Smooth muscle cell (in vitro differentiated cells): Measurements from ENCODE around the gene UHRF1. TPM values are rescaled to one million over a fixed set of nuclear protein-coding genes. Genes with fewer than 3 reads are reported as not detected.

Source experiments
- DNase-seq: peaks from one replicate; lab custom pipeline; 2025; ENCODE audit not compliant: unreplicated experiment; lab: John Stamatoyannopoulos, UW
- H2AFZ ChIP-seq: fragments of 200-600 bp; sonication (generic); 2 replicates; pipeline ENCODE4 v1.6.0; 2016; ENCODE audit warnings: antibody characterized with exemption, low read depth, mild to moderate bottlenecking
- H3F3A ChIP-seq: fragments of 200-600 bp; sonication (generic); 2 replicates; pipeline ENCODE4 v1.6.0; 2017; ENCODE audit warnings: antibody characterized with exemption, low read depth
- H3K27ac ChIP-seq: fragments of 200-600 bp; sonication (generic); 2 replicates; pipeline ENCODE4 v1.5.1; 2016; ENCODE audit warnings: low read depth, mild to moderate bottlenecking
- H3K27me3 ChIP-seq: fragments of 200-600 bp; sonication (generic); 2 replicates; pipeline ENCODE4 v1.6.1; 2016; ENCODE audit warnings: low read depth, mild to moderate bottlenecking
- H3K36me3 ChIP-seq: fragments of 200-600 bp; sonication (generic); 2 replicates; pipeline ENCODE4 v1.5.1; 2016; ENCODE audit warnings: low read depth
- H3K4me1 ChIP-seq: fragments of 200-600 bp; sonication (generic); 2 replicates; pipeline ENCODE4 v1.5.1; 2016; ENCODE audit warnings: low read depth
- H3K4me2 ChIP-seq: fragments of 200-600 bp; sonication (generic); 2 replicates; pipeline ENCODE4 v1.6.0; 2016; ENCODE audit warnings: mild to moderate bottlenecking
- H3K4me3 ChIP-seq: fragments of 200-600 bp; sonication (generic); 2 replicates; pipeline ENCODE4 v1.5.1; 2016; ENCODE audit warnings: mild to moderate bottlenecking
- H3K79me2 ChIP-seq: fragments of 200-600 bp; sonication (generic); 2 replicates; pipeline ENCODE4 v1.6.0; 2016; ENCODE audit warnings: low read depth, mild to moderate bottlenecking
- H3K9ac ChIP-seq: fragments of 200-600 bp; sonication (generic); 2 replicates; pipeline ENCODE4 v1.6.0; 2016; ENCODE audit warnings: low read depth
- H3K9me3 ChIP-seq: fragments of 200-600 bp; sonication (generic); replicated peaks from 2 replicates; pipeline ENCODE4 v1.5.1; 2016; ENCODE audit warnings: low read depth
- H4K20me1 ChIP-seq: fragments of 200-600 bp; sonication (generic); 2 replicates; pipeline ENCODE4 v1.6.0; 2016; ENCODE audit warnings: low read depth
- CTCF ChIP-seq: fragments of 200-600 bp; sonication (generic); IDR thresholded peaks from 2 replicates; pipeline ENCODE4 v1.5.1; 2017; ENCODE audit warnings: borderline replicate concordance, mild to moderate bottlenecking, antibody characterized with exemption; ENCODE audit not compliant: insufficient read depth, poor library complexity, severe bottlenecking
- WGBS: methylation state at CpG from one replicate; pipeline ENCODE4 v1.1.7; 2016; ENCODE audit warnings: low lambda C conversion rate; 5-methylcytosine and 5-hydroxymethylcytosine counted together
- polyA plus RNA-seq: library from polyadenylated mRNA; unstranded; fragments of >200 nt; fragmentation: Nextera tagmentation; extraction: Ambion mirVana; gene quantifications from 2 replicates; pipeline ENCODE4 v1.2.1, GENCODE V29; 2016
- total RNA-seq: library from RNA; depleted of rRNA; stranded (reverse); fragments of >200 nt; gene quantifications from 2 replicates; pipeline ENCODE4 v1.2.3, GENCODE V29; 2014

UHRF1 gene
- total and polyA plus RNA-seq, 2 experiments from 2014 or later, result 11.3 to 27.2 TPM

- H3K27ac ChIP-seq, result no peak overlapping the region
- H3K27me3 ChIP-seq, result no peaks in the 10 kb centered on the region
- no peaks in the 10 kb centered on the region for H3K36me3 ChIP-seq
- DNase-seq, result no peak
- H3K4me1 ChIP-seq, result peaks cover 14% of the 10 kb centered on the region
- no peak for TF ChIP-seq CTCF
- no peaks in the 10 kb centered on the region for H4K20me1 ChIP-seq
- no peaks in the 10 kb centered on the region for H3K9me3 ChIP-seq
- H3K79me2 ChIP-seq, result no peaks in the 10 kb centered on the region
- H3K4me3 ChIP-seq, result no peak overlapping the region
- no peak overlapping the region for H3K9ac ChIP-seq
- WGBS, result 88% methylated on average over 8 of the region's 8 CpGs
- peaks cover 7% of the 10 kb centered on the region for H3F3A ChIP-seq
- H2AFZ ChIP-seq, result no peak overlapping the region
- H3K4me2 ChIP-seq, result no peak overlapping the region
Measured at GRCh38 chr19:4906963-4907362, 2.3 kb upstream of the UHRF1 start.

GRCh38 chr19:4908360-4908759, 941 bp upstream of the UHRF1 start:
- TF ChIP-seq CTCF, result no peak
- Histone ChIP-seq H3K4me2 (no peak overlapping the region), H3F3A (peaks cover 12% of the 10 kb centered on the region), H3K27me3 (no peaks in the 10 kb centered on the region), H4K20me1 (no peaks in the 10 kb centered on the region), H3K27ac (no peak overlapping the region), H2AFZ (no peak overlapping the region), H3K36me3 (no peaks in the 10 kb centered on the region), H3K79me2 (peaks cover 1% of the 10 kb centered on the region), H3K4me1 (peaks cover 14% of the 10 kb centered on the region), H3K4me3 (no peak overlapping the region), H3K9ac (no peak overlapping the region), H3K9me3 (no peaks in the 10 kb centered on the region)
- no peak for DNase-seq
- 91% methylated on average over 4 of the region's 5 CpGs for WGBS

GRCh38 chr19:4908781-4909155, 533 bp upstream of the UHRF1 start:
- H3K4me3 ChIP-seq, result no peak overlapping the region
- H4K20me1 ChIP-seq, result no peaks in the 10 kb centered on the region
- peaks cover 12% of the 10 kb centered on the region for H3F3A ChIP-seq
- no peak for TF ChIP-seq CTCF
- H3K4me1 ChIP-seq, result peaks cover 14% of the 10 kb centered on the region
- no peaks in the 10 kb centered on the region for H3K36me3 ChIP-seq
- H2AFZ ChIP-seq, result no peak overlapping the region
- 88% methylated on average over 15 of the region's 15 CpGs for WGBS
- H3K9ac ChIP-seq, result no peak overlapping the region
- H3K79me2 ChIP-seq, result peaks cover 6% of the 10 kb centered on the region
- no peak overlapping the region for H3K27ac ChIP-seq
- DNase-seq, result no peak
- H3K27me3 ChIP-seq, result no peaks in the 10 kb centered on the region
- no peaks in the 10 kb centered on the region for H3K9me3 ChIP-seq
- H3K4me2 ChIP-seq, result no peak overlapping the region

GRCh38 chr19:4909897-4910593, 744 bp downstream of the UHRF1 start:
- WGBS, result 3% methylated on average over 48 of the region's 85 CpGs
- H3K9ac ChIP-seq, result peak overlapping the region; percentile 59
- no peaks in the 10 kb centered on the region for H3K9me3 ChIP-seq
- H3K27ac ChIP-seq, result peak overlapping the region; percentile 88
- no peaks in the 10 kb centered on the region for H3K36me3 ChIP-seq
- no peak for TF ChIP-seq CTCF
- H3K27me3 ChIP-seq, result no peaks in the 10 kb centered on the region
- H3F3A ChIP-seq, result peaks cover 12% of the 10 kb centered on the region
- peak overlapping the region; percentile 95 for H3K4me2 ChIP-seq
- peaks cover 19% of the 10 kb centered on the region for H3K4me1 ChIP-seq
- H4K20me1 ChIP-seq, result no peaks in the 10 kb centered on the region
- DNase-seq, result peak; percentile 73
- H2AFZ ChIP-seq, result peak overlapping the region; percentile 73
- peak overlapping the region; percentile 82 for H3K4me3 ChIP-seq
- H3K79me2 ChIP-seq, result peaks cover 6% of the 10 kb centered on the region
